HepG2 (cell line): ENCODE results near the gene ANKRD13C. TPM values are rescaled to one million over a fixed set of nuclear protein-coding genes. Genes with fewer than 3 reads are reported as not detected.

Experiments used
- ATAC-seq: fragments of 200-7000 bp; cut with Tn5 transposase; 3 replicates; pipeline ENCODE4 v1.9.1; 2020; ENCODE audit warnings: mild to moderate bottlenecking, moderate library complexity
- BruUV-seq: library from RNA; stranded (reverse); fragments of 400-500 nt; replicated peaks from 2 replicates; lab custom pipeline; 2021; lab: Mats Ljungman, UMichigan
- CTCF ChIA-PET: fragments of 300-600 bp; formaldehyde crosslinking; extraction: SDS; loops from one replicate; lab custom pipeline; 2021; ENCODE audit warnings: low total read pairs, inconsistent platforms, low intra/inter-chr PET ratio; lab: Yijun Ruan, JAX
- POLR2A ChIA-PET: fragments of 350-600 bp; sonication (Branson Sonifier 250); formaldehyde crosslinking; loops from one replicate; lab custom pipeline; 2020; ENCODE audit warnings: antibody characterized with exemption, inconsistent platforms; lab: Yijun Ruan, JAX
- DNase-seq: peaks from one replicate; pipeline ENCODE4 v3.0.0-alpha.2; 2015; ENCODE audit warnings: low spot score
- FAIRE-seq: peaks from 3 replicates; lab custom pipeline; 2011; peaks lifted over from hg19 to GRCh38; lab: Jason Lieb, UNC
- H2AFZ ChIP-seq: one replicate; pipeline ENCODE4 v1.6.1; 2011; ENCODE audit warnings: low read length, inconsistent platforms
- H3K27ac ChIP-seq: fragments of 300-600 bp; 3 replicates; pipeline ENCODE4 v1.8.0; 2011; ENCODE audit warnings: mixed run types, mild to moderate bottlenecking, mixed read lengths, low read length, inconsistent platforms; ENCODE audit not compliant: insufficient read depth; ENCODE audit errors: extremely low read length
- H3K27me3 ChIP-seq, 2 experiments: fragments of 200-600 bp in 1 of 2; 2 replicates in 1 of 2; 3 replicates in 1 of 2; pipeline versions ENCODE4 v1.6.0 to v1.8.0; 2011; ENCODE audit warnings: low read length in 2 of 2, mild to moderate bottlenecking in 2 of 2, moderate library complexity in 2 of 2, inconsistent platforms in 1 of 2; ENCODE audit not compliant: insufficient read depth in 2 of 2, control insufficient read depth in 1 of 2
- H3K36me3 ChIP-seq, 2 experiments: fragments of 200-600 bp in 1 of 2; replicated peaks in 1 of 2; 2 replicates in 1 of 2; 3 replicates in 1 of 2; pipeline versions ENCODE4 v1.5.1 to v1.8.0; 2011; ENCODE audit warnings: low read length in 2 of 2, inconsistent platforms in 1 of 2; ENCODE audit not compliant: insufficient read depth in 2 of 2, control insufficient read depth in 1 of 2
- H3K4me1 ChIP-seq: 2 replicates; pipeline ENCODE4 v1.5.1; 2012; ENCODE audit warnings: low read length, inconsistent platforms; ENCODE audit not compliant: insufficient read depth
- H3K4me2 ChIP-seq: 2 replicates; pipeline ENCODE4 v1.6.0; 2011; ENCODE audit warnings: low read depth, low read length, inconsistent platforms
- H3K4me3 ChIP-seq, 3 experiments: fragments of 200-600 bp in 1 of 3; sonication (generic), shearing (Covaris generic) in 1 of 3; replicated peaks in 1 of 3; 2 replicates each; pipeline ENCODE4 v1.5.1; 2011 to 2016; ENCODE audit warnings: low read length in 3 of 3, inconsistent platforms in 2 of 3, low read depth in 2 of 3, mild to moderate bottlenecking in 2 of 3, control low read depth in 1 of 3, mixed read lengths in 1 of 3; ENCODE audit not compliant: insufficient read depth in 1 of 3
- H3K79me2 ChIP-seq: one replicate; pipeline ENCODE4 v1.6.1; 2011; ENCODE audit warnings: low read length, inconsistent platforms; ENCODE audit not compliant: insufficient read depth
- H3K9ac ChIP-seq: 2 replicates; pipeline ENCODE4 v1.6.0; 2011; ENCODE audit warnings: mild to moderate bottlenecking, low read depth, low read length, inconsistent platforms; ENCODE audit not compliant: insufficient read depth
- H3K9me3 ChIP-seq: 2 replicates; pipeline ENCODE4 v1.5.1; 2012; ENCODE audit warnings: mild to moderate bottlenecking, low read length
- H4K20me1 ChIP-seq: 2 replicates; pipeline ENCODE4 v1.6.0; 2011; ENCODE audit warnings: inconsistent platforms, mild to moderate bottlenecking, low read length, moderate library complexity; ENCODE audit not compliant: insufficient read depth
- ATF7-NPFF ChIP-seq: sonication (generic); formaldehyde crosslinking; IDR thresholded peaks from 2 replicates; pipeline ENCODE4 v1.8.1; 2023; ENCODE audit warnings: mild to moderate bottlenecking, low read depth, missing genetic modification reagents, moderate library complexity
- CCDC6 ChIP-seq: sonication (generic); formaldehyde crosslinking; IDR thresholded peaks from 2 replicates; pipeline ENCODE4 v1.8.1; 2022; ENCODE audit warnings: mild to moderate bottlenecking, missing genetic modification reagents, moderate library complexity
- CREM ChIP-seq, 2 experiments: sonication (generic) in 1 of 2; formaldehyde crosslinking in 1 of 2; IDR thresholded peaks; 2 replicates each; pipeline versions ENCODE4 v1.4.0 to v1.6.1; 2016 to 2020; ENCODE audit warnings: antibody characterized with exemption in 1 of 2, mild to moderate bottlenecking in 1 of 2, missing genetic modification reagents in 1 of 2
- IKZF1 ChIP-seq: fragments of 450-650 bp; IDR thresholded peaks from 2 replicates; pipeline ENCODE4 v1.7.1; 2016
- IRX3 ChIP-seq: sonication (generic); formaldehyde crosslinking; IDR thresholded peaks from 2 replicates; pipeline ENCODE4 v1.8.1; 2023; ENCODE audit warnings: mild to moderate bottlenecking, low read depth, missing genetic modification reagents, borderline replicate concordance
- KDM4B ChIP-seq: sonication (generic); formaldehyde crosslinking; IDR thresholded peaks from 2 replicates; pipeline ENCODE4 v1.4.0; 2020; ENCODE audit warnings: missing genetic modification reagents
- RAD51 ChIP-seq: fragments of 450-650 bp; IDR thresholded peaks from 2 replicates; pipeline ENCODE4 v1.6.1; 2016; ENCODE audit warnings: borderline replicate concordance
- TOE1 ChIP-seq: sonication (generic); formaldehyde crosslinking; IDR thresholded peaks from 2 replicates; pipeline ENCODE4 v1.4.0; 2020; ENCODE audit warnings: mild to moderate bottlenecking, missing genetic modification reagents
- ZC3H13 ChIP-seq: sonication (generic); formaldehyde crosslinking; IDR thresholded peaks from 2 replicates; pipeline ENCODE4 v1.8.1; 2023; ENCODE audit warnings: mild to moderate bottlenecking, missing genetic modification reagents, moderate library complexity
- ZNF121 ChIP-seq: sonication (generic); formaldehyde crosslinking; IDR thresholded peaks from 2 replicates; pipeline ENCODE4 v1.5.0; 2020; ENCODE audit warnings: mild to moderate bottlenecking, missing genetic modification reagents
- ZNF558 ChIP-seq: sonication (generic); formaldehyde crosslinking; IDR thresholded peaks from 2 replicates; pipeline ENCODE4 v1.9.0; 2022; ENCODE audit warnings: mild to moderate bottlenecking, missing genetic modification reagents, borderline replicate concordance
- ZNF562 ChIP-seq: sonication (generic); formaldehyde crosslinking; IDR thresholded peaks from 2 replicates; pipeline ENCODE4 v1.8.0; 2022; ENCODE audit warnings: missing genetic modification reagents, borderline replicate concordance
- WGBS: methylation state at CpG from one replicate; pipeline ENCODE4 v1.1.6; 2017; ENCODE audit warnings: low lambda C conversion rate; 5-methylcytosine and 5-hydroxymethylcytosine counted together
- in situ Hi-C: cut with HindIII; loops from 2 replicates; pipeline ENCODE4 v1.10.0; 2017; ENCODE audit warnings: low pct_unique_long_range_greater_than_20kb; ENCODE audit not compliant: extremely low pct_ligation_motif_present
- intact Hi-C: fragments of 100-400 bp; cut with micrococcal nuclease; formaldehyde crosslinking; loops from one replicate; pipeline ENCODE4 v1.10.0; 2022; ENCODE audit not compliant: unreplicated experiment
- polyA plus RNA-seq, 8 experiments: library from polyadenylated mRNA; depleted of rRNA in 3 of 8; stranded (reverse) in 7 of 8; unstranded in 1 of 8; fragments of >200 nt; fragmentation: Illumina TruSeq in 4 of 8; extraction: Trizol in 4 of 8; gene quantifications; 2 replicates each; pipeline versions ENCODE4 v1.2.1 to v1.2.3, GENCODE V29; 2011 to 2016; ENCODE audit warnings: low read depth in 4 of 8, missing spikeins in 1 of 8, mixed read lengths in 1 of 8; ENCODE audit not compliant: insufficient read depth in 1 of 8
- total RNA-seq, 5 experiments: library from RNA; depleted of rRNA; stranded (reverse); fragments of >200 nt; fragmentation: Illumina TruSeq; extraction: Trizol; gene quantifications; 2 replicates each; pipeline ENCODE4 v1.2.3, GENCODE V29; 2016; ENCODE audit warnings: low read depth in 1 of 5

The ANKRD13C gene
- total and polyA plus RNA-seq, 2 of the 13 experiments (the other 11 are each of a cell fraction or from before 2014, with no cell fraction given): 6.2 to 17.6 TPM

DNA sequence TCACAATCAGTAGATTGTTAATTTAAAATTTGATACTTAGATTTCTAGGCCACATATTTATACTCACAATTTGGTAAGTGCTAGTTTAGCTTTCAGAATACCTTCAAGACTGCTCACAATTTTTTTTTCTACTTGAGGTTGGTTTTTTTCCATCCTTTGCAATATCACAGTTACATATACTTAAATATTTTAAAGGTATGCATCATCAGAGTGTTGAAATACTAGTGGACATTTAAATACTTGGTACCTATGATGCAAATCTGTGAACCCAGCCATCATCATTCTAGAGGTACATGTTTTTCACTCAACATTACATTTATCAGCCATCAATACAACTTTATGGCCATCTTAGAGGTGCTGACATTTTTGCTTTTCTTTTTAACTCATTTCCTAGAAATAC, 143.0 kb downstream of the ANKRD13C start:
- Histone ChIP-seq H3K9ac (no peak overlapping the region), H3K4me2 (no peak overlapping the region), H3K36me3 (peaks cover 3 to 30% of the 10 kb centered on the region in 2 experiments; a peak in 3 of 5 replicates), H2AFZ (no peak overlapping the region), H3K4me3 (no peak overlapping the region), H3K9me3 (no peaks in the 10 kb centered on the region), H3K27ac (no peak overlapping the region), H3K27me3 (no peaks in the 10 kb centered on the region), H3K79me2 (peaks cover 98% of the 10 kb centered on the region), H4K20me1 (no peaks in the 10 kb centered on the region; the same call in none of the 2 replicates), H3K4me1 (peaks cover 36% of the 10 kb centered on the region)
- no peak for DNase-seq
- no peak for FAIRE-seq
- ChIA-PET POLR2A (no interaction called here), CTCF (no interaction called here)
- BruUV-seq: no TSS peak
- intact Hi-C loops (no loop called here), in situ Hi-C loops (no loop called here)
- TF ChIP-seq KDM4B (CRISPR knock-in tag): no peak
- TF ChIP-seq CCDC6: no peak
- TF ChIP-seq TOE1 (CRISPR knock-in tag): no peak
- no peak for TF ChIP-seq IKZF1
- TF ChIP-seq ZNF562 (CRISPR knock-in tag): no peak
- no peak for ATAC-seq

DNA sequence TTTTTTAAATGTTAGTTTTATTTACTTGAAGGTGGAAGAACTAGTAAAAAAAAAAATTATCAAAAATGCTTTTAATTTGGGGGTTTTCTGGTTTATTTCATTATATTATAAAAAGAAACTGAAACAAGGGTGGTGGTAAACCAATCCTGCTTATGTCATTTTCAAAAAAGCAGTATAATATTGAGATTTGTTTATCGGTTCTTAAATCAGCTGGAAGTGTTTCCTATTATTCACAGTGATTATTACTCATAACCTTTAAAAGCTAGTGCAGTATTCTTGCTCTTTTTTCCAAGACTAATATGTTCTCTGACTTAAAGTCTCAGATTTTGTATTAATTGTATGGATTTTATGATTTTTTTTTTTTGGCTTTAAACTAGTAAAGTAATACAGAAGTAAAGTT, 143.7 kb downstream of the ANKRD13C start:
- FAIRE-seq (no peak), ATAC-seq (no peak), DNase-seq (no peak)
- Histone ChIP-seq H2AFZ (no peak overlapping the region), H3K27me3 (no peaks in the 10 kb centered on the region; a peak in 2 of 5 replicates), H3K9me3 (no peaks in the 10 kb centered on the region), H3K79me2 (peaks cover 98% of the 10 kb centered on the region), H3K4me1 (peaks cover 36% of the 10 kb centered on the region), H3K4me3 (no peak overlapping the region), H4K20me1 (no peaks in the 10 kb centered on the region; the same call in none of the 2 replicates), H3K27ac (no peak overlapping the region), H3K36me3 (peaks cover 3 to 23% of the 10 kb centered on the region in 2 experiments; a peak in 3 of 5 replicates), H3K9ac (no peak overlapping the region), H3K4me2 (no peak overlapping the region)
- intact Hi-C loops (no loop called here), in situ Hi-C loops (no loop called here)
- BruUV-seq: no TSS peak
- ChIA-PET POLR2A (no interaction called here), CTCF (no interaction called here)
- WGBS: 100% methylated on average over 1 of the region's 1 CpG
- no peak for TF ChIP-seq ATF7-NPFF (CRISPR knock-in tag)
- no peak for TF ChIP-seq ZNF558 (CRISPR knock-in tag)
- TF ChIP-seq ZNF121 (CRISPR knock-in tag): no peak
- TF ChIP-seq CREM (IDR thresholded peaks at IDR 0.05): no peak
- TF ChIP-seq CREM (CRISPR knock-in tag; IDR thresholded peaks at IDR 0.05): no peak
- no peak for TF ChIP-seq ZC3H13 (CRISPR knock-in tag)
- no peak for TF ChIP-seq IRX3 (CRISPR knock-in tag)
- TF ChIP-seq RAD51: no peak

Other genes starting within 250 kb of the ANKRD13C start
- 32.7 and 54.1 TPM in 2 replicates for gene LRRC40, start 149.1 kb downstream of the ANKRD13C start, total RNA-seq (2016; rRNA removed; fragmentation: Illumina TruSeq; extraction: Trizol)
- 7.5 and 10.3 TPM in 2 replicates for gene LRRC40, start 149.1 kb downstream of the ANKRD13C start, polyA plus RNA-seq (2011; rRNA removed)
- gene SRSF11, start 133.3 kb downstream of the ANKRD13C start, total RNA-seq (2016; rRNA removed; fragmentation: Illumina TruSeq; extraction: Trizol): 104 and 118 TPM in 2 replicates
- gene SRSF11, start 133.3 kb downstream of the ANKRD13C start, polyA plus RNA-seq (2011; rRNA removed): 330 and 381 TPM in 2 replicates
- gene CTH, start 56.5 kb upstream of the ANKRD13C start, total RNA-seq (2016; rRNA removed; fragmentation: Illumina TruSeq; extraction: Trizol): 8.7 and 12.4 TPM in 2 replicates
- gene CTH, start 56.5 kb upstream of the ANKRD13C start, polyA plus RNA-seq (2011; rRNA removed): 15.7 and 19.7 TPM in 2 replicates